ENCODE measurements around the gene ENPP6. TPM values are rescaled to one million over a fixed set of nuclear protein-coding genes. Genes with fewer than 3 reads are reported as not detected.

The ENPP6 gene
- total and polyA plus RNA-seq, 3 experiments from 2014 or later, result 0.04 to 0.07 TPM; not detected in 1

GRCh38 chr4:184101711-184102110, 116.0 kb downstream of the ENPP6 start:
- peaks cover 5 to 30% of the 10 kb centered on the region in 2 donors for H3K27me3 Mint-ChIP-seq
- no peak overlapping the region for H3K4me3 ChIP-seq (ENCODE audit: low read length)
- ChIA-PET POLR2A (no interaction called here), CTCF (no interaction called here)
- DNase-seq, result no peak
- no peaks in the 10 kb centered on the region for H3K4me1 ChIP-seq (ENCODE audit: insufficient read depth, low read length)
- no peaks in the 10 kb centered on the region for H3K27me3 ChIP-seq (ENCODE audit: insufficient read depth, low read length, poor library complexity, severe bottlenecking)
- H3K9me3 ChIP-seq (ENCODE audit: low read length), result no peaks in the 10 kb centered on the region
- no peaks in the 10 kb centered on the region for H3K36me3 ChIP-seq (ENCODE audit: insufficient read depth, low read length)
- H3K4me1 Mint-ChIP-seq, result peaks cover 3 to 14% (median 10%) of the 10 kb centered on the region in 3 donors
- no peak overlapping the region for H3K4me3 Mint-ChIP-seq
- no peak overlapping the region for H3K27ac Mint-ChIP-seq
- peaks cover 0 to 2% (median 0%) of the 10 kb centered on the region in 5 donors for H3K9me3 Mint-ChIP-seq
- no peak overlapping the region for H3K27ac ChIP-seq (ENCODE audit: low read depth, low read length)
- H3K36me3 Mint-ChIP-seq, result no peaks in the 10 kb centered on the region

- H3K4me3 ChIP-seq (ENCODE audit: low read length), result no peak overlapping the region
- CTCF ChIA-PET, result no interaction called here
- Mint-ChIP-seq H3K4me3 (no peak overlapping the region), H3K4me1 (peaks cover 3 to 14% (median 10%) of the 10 kb centered on the region in 3 donors), H3K36me3 (no peaks in the 10 kb centered on the region), H3K27me3 (peaks cover 2 to 34% of the 10 kb centered on the region in 2 donors), H3K27ac (no peak overlapping the region), H3K9me3 (peaks cover 0 to 2% (median 0%) of the 10 kb centered on the region in 5 donors)
- DNase-seq, result no peak
- no peaks in the 10 kb centered on the region for H3K27me3 ChIP-seq (ENCODE audit: insufficient read depth, low read length, poor library complexity, severe bottlenecking)
- POLR2A ChIA-PET, result no interaction called here
- H3K4me1 ChIP-seq (ENCODE audit: insufficient read depth, low read length), result no peaks in the 10 kb centered on the region
- no peaks in the 10 kb centered on the region for H3K9me3 ChIP-seq (ENCODE audit: low read length)
- no peaks in the 10 kb centered on the region for H3K36me3 ChIP-seq (ENCODE audit: insufficient read depth, low read length)
- no peak overlapping the region for H3K27ac ChIP-seq (ENCODE audit: low read depth, low read length)
Measured at GRCh38 chr4:184100297-184100885, 117.3 kb downstream of the ENPP6 start.

DNA sequence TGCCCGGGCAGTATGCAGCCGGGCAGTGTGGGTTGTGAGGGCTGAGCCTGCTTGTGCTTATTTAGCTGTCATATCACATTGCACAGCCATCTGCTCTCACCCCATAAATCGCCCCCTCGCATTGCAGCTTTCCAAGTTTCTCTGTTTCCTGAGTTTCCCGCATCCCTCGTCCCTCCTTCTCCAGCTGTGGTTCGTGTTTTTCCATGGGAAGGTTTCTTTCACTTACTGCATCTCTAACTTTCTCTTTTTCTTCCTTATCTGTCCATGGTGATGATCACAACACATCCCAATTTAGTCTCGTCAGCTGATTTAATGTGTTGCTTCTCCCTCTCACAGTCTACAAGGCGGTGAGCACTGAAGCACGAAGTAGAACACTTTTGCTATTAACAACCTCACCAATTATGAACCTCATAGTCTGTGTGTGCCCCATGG, 118.1 kb downstream of the ENPP6 start:
- CTCF ChIA-PET, result no interaction called here

GRCh38 chr4:184099000-184099399, 118.7 kb downstream of the ENPP6 start:
- Mint-ChIP-seq H3K27me3 (peaks cover 2 to 41% of the 10 kb centered on the region in 2 donors), H3K27ac (no peak overlapping the region), H3K4me1 (peaks cover 3 to 14% (median 10%) of the 10 kb centered on the region in 3 donors), H3K9me3 (peaks cover 0 to 2% (median 0%) of the 10 kb centered on the region in 5 donors), H3K36me3 (no peaks in the 10 kb centered on the region), H3K4me3 (no peak overlapping the region)
- Histone ChIP-seq H3K9me3 (ENCODE audit: low read length) (no peaks in the 10 kb centered on the region), H3K27me3 (ENCODE audit: insufficient read depth, low read length, poor library complexity, severe bottlenecking) (no peaks in the 10 kb centered on the region), H3K4me3 (ENCODE audit: low read length) (no peak overlapping the region), H3K36me3 (ENCODE audit: insufficient read depth, low read length) (no peaks in the 10 kb centered on the region), H3K27ac (ENCODE audit: low read depth, low read length) (no peak overlapping the region), H3K4me1 (ENCODE audit: insufficient read depth, low read length) (no peaks in the 10 kb centered on the region)
- ChIA-PET CTCF (no interaction called here), POLR2A (no interaction called here)
- no peak for DNase-seq

More for the DNA sequence above, 118.1 kb downstream of the ENPP6 start:
- H3K36me3 Mint-ChIP-seq, result no peaks in the 10 kb centered on the region
- peaks cover 2 to 39% of the 10 kb centered on the region in 2 donors for H3K27me3 Mint-ChIP-seq
- Histone ChIP-seq H3K27me3 (ENCODE audit: insufficient read depth, low read length, poor library complexity, severe bottlenecking) (no peaks in the 10 kb centered on the region), H3K4me3 (ENCODE audit: low read length) (no peak overlapping the region), H3K4me1 (ENCODE audit: insufficient read depth, low read length) (no peaks in the 10 kb centered on the region), H3K9me3 (ENCODE audit: low read length) (no peaks in the 10 kb centered on the region), H3K36me3 (ENCODE audit: insufficient read depth, low read length) (no peaks in the 10 kb centered on the region), H3K27ac (ENCODE audit: low read depth, low read length) (no peak overlapping the region)
- no peak for DNase-seq
- H3K27ac Mint-ChIP-seq, result no peak overlapping the region
- H3K9me3 Mint-ChIP-seq, result peaks cover 0 to 2% (median 0%) of the 10 kb centered on the region in 5 donors
- no peak overlapping the region for H3K4me3 Mint-ChIP-seq
- peaks cover 3 to 14% (median 10%) of the 10 kb centered on the region in 3 donors for H3K4me1 Mint-ChIP-seq
- POLR2A ChIA-PET, result no interaction called here

GRCh38 chr4:184097815-184098214, 119.9 kb downstream of the ENPP6 start:
- H3K36me3 Mint-ChIP-seq, result no peaks in the 10 kb centered on the region
- H3K9me3 ChIP-seq (ENCODE audit: low read length), result no peaks in the 10 kb centered on the region
- POLR2A ChIA-PET, result no interaction called here
- H3K4me3 Mint-ChIP-seq, result peak overlapping the region in 1 of 7 donors; percentile 65
- no peak for DNase-seq
- no peaks in the 10 kb centered on the region for H3K27me3 ChIP-seq (ENCODE audit: insufficient read depth, low read length, poor library complexity, severe bottlenecking)
- H3K27ac Mint-ChIP-seq, result no peak overlapping the region
- peaks cover 0 to 2% (median 0%) of the 10 kb centered on the region in 5 donors for H3K9me3 Mint-ChIP-seq
- CTCF ChIA-PET, result no interaction called here
- H3K4me1 Mint-ChIP-seq, result peaks cover 3 to 14% (median 10%) of the 10 kb centered on the region in 3 donors
- H3K27ac ChIP-seq (ENCODE audit: low read depth, low read length), result no peak overlapping the region
- H3K4me3 ChIP-seq (ENCODE audit: low read length), result no peak overlapping the region
- H3K27me3 Mint-ChIP-seq, result peaks cover 2 to 41% of the 10 kb centered on the region in 2 donors
- H3K36me3 ChIP-seq (ENCODE audit: insufficient read depth, low read length), result no peaks in the 10 kb centered on the region
- H3K4me1 ChIP-seq (ENCODE audit: insufficient read depth, low read length), result no peaks in the 10 kb centered on the region

- no peak for DNase-seq
- Mint-ChIP-seq H3K36me3 (no peaks in the 10 kb centered on the region), H3K27me3 (peaks cover 2 to 41% of the 10 kb centered on the region in 2 donors), H3K4me3 (peak overlapping the region in 6 of 7 donors; percentile 62 to 78 (median 64)), H3K27ac (no peak overlapping the region), H3K9me3 (peaks cover 0 to 2% (median 0%) of the 10 kb centered on the region in 5 donors), H3K4me1 (peaks cover 3 to 14% (median 10%) of the 10 kb centered on the region in 3 donors)
- no peaks in the 10 kb centered on the region for H3K36me3 ChIP-seq (ENCODE audit: insufficient read depth, low read length)
- H3K4me3 ChIP-seq (ENCODE audit: low read length), result no peak overlapping the region
- H3K27me3 ChIP-seq (ENCODE audit: insufficient read depth, low read length, poor library complexity, severe bottlenecking), result no peaks in the 10 kb centered on the region
- CTCF ChIA-PET, result no interaction called here
- H3K9me3 ChIP-seq (ENCODE audit: low read length), result no peaks in the 10 kb centered on the region
- H3K4me1 ChIP-seq (ENCODE audit: insufficient read depth, low read length), result no peaks in the 10 kb centered on the region
- no peak overlapping the region for H3K27ac ChIP-seq (ENCODE audit: low read depth, low read length)
- POLR2A ChIA-PET, result no interaction called here
Measured at GRCh38 chr4:184097241-184097605, 120.5 kb downstream of the ENPP6 start.

DNA sequence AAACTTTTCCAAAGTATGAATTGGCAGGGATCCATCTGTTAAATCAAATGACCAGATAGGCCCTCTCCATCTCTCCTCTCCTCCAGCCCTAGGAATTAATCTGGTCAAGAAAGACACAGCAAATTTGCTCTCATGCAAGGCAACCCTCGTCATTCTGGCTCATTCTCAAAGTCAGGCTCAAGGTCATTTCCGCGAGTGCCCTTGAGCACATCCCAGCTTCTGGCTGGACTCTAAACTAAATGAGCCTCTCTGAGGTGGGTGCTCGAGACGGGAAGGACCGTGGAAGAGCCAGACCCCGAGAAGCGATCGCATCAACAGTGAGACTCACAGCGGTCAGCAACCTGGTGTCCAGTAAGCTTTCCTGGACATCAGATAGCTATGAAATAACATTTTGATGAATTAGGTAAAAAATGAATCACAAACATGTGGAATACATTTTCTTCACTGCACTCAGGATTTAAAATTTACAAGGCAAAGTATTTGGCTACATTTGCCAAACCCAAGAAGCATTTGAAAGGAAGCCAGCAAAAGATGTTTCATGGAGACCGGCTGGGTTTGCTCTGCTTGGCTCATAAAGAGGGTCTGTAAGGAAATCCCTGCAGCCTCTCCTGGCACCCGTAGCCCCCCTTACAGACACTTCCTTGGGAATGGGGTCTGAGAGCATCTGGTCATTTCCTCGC, 121.0 kb downstream of the ENPP6 start:
- no peak overlapping the region for H3K27ac Mint-ChIP-seq
- H3K9me3 Mint-ChIP-seq, result peaks cover 0 to 2% (median 0%) of the 10 kb centered on the region in 5 donors
- ChIA-PET POLR2A (no interaction called here), CTCF (no interaction called here)
- H3K4me3 ChIP-seq (ENCODE audit: low read length), result no peak overlapping the region
- peak overlapping the region in 6 of 7 donors; percentile 62 to 78 (median 64) for H3K4me3 Mint-ChIP-seq
- H3K9me3 ChIP-seq (ENCODE audit: low read length), result no peaks in the 10 kb centered on the region
- H3K4me1 Mint-ChIP-seq, result peaks cover 3 to 14% (median 10%) of the 10 kb centered on the region in 3 donors
- H3K36me3 Mint-ChIP-seq, result no peaks in the 10 kb centered on the region
- no peaks in the 10 kb centered on the region for H3K27me3 ChIP-seq (ENCODE audit: insufficient read depth, low read length, poor library complexity, severe bottlenecking)
- DNase-seq, result no peak
- H3K27ac ChIP-seq (ENCODE audit: low read depth, low read length), result no peak overlapping the region
- no peaks in the 10 kb centered on the region for H3K4me1 ChIP-seq (ENCODE audit: insufficient read depth, low read length)
- H3K36me3 ChIP-seq (ENCODE audit: insufficient read depth, low read length), result no peaks in the 10 kb centered on the region
- peaks cover 2 to 41% of the 10 kb centered on the region in 2 donors for H3K27me3 Mint-ChIP-seq

DNA sequence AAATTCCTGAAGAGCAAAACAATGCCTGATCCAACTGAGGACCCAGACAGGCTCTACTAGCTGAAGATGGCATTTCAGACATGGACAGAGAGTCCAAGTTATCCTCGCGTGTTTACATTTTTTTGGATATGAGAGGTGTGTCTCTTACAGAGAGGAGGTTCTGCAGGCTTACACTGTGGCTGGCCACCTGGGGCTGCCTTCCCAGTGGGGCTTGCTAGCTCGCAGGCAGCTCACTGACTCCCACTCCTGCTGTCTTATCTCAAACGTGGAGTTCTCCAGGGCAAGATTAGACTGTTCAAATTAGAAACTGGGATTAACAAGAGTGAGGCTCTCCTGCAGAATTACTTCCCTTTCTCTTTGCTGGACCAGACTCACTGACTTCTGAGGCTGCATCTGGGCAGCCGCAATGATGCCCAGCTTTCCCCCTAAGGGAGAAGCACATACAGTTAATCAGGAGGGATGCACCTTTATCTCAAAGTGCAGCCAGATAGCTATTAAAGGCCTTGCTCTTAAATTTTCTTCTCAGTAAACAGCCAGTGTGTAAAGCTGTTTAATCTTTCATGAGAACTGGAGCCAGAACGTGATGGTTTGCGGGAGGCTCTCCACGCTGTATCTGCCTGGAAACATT, 123.0 kb downstream of the ENPP6 start:
- no peaks in the 10 kb centered on the region for H3K27me3 ChIP-seq (ENCODE audit: insufficient read depth, low read length, poor library complexity, severe bottlenecking)
- Mint-ChIP-seq H3K4me1 (peaks cover 3 to 10% (median 9%) of the 10 kb centered on the region in 3 donors), H3K36me3 (no peaks in the 10 kb centered on the region), H3K9me3 (no peaks in the 10 kb centered on the region), H3K27me3 (peaks cover 6 to 33% of the 10 kb centered on the region in 2 donors), H3K27ac (no peak overlapping the region), H3K4me3 (no peak overlapping the region)
- DNase-seq, result no peak
- no peaks in the 10 kb centered on the region for H3K4me1 ChIP-seq (ENCODE audit: insufficient read depth, low read length)
- no peaks in the 10 kb centered on the region for H3K9me3 ChIP-seq (ENCODE audit: low read length)
- H3K27ac ChIP-seq (ENCODE audit: low read depth, low read length), result no peak overlapping the region
- no peak overlapping the region for H3K4me3 ChIP-seq (ENCODE audit: low read length)
- H3K36me3 ChIP-seq (ENCODE audit: insufficient read depth, low read length), result no peaks in the 10 kb centered on the region
- POLR2A ChIA-PET, result no interaction called here
- CTCF ChIA-PET, result no interaction called here
